ENCODE measurements around the gene ZC3H14. TPM values are rescaled to one million over a fixed set of nuclear protein-coding genes. Genes with fewer than 3 reads are reported as not detected.

ZC3H14 gene
- total RNA-seq, 1 donor, result 85.5 TPM

DNA sequence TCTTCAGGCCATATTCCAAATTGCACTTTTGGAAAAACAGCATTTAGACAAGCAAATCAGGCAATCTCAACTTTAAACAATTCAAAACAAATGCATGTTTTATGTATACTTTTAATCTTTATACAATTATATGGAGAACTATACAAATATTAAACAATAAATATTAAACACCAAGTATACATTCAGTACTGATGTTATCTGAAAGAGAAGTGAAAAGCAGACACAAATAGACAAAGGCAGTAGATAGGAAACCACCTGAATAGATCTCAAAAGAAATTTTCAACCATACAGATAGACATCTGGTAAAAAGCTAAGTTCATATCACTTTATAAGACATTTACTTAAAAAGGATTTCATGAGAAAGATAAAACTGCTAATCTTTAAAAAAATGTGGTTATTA is 65.2 kb downstream of the ZC3H14 start:
- DNase-seq (ENCODE audit: low read depth), result no peak
- no peak overlapping the region for H3K4me3 ChIP-seq (ENCODE audit: low read depth, low read length)
- TF ChIP-seq, protein P1, sequence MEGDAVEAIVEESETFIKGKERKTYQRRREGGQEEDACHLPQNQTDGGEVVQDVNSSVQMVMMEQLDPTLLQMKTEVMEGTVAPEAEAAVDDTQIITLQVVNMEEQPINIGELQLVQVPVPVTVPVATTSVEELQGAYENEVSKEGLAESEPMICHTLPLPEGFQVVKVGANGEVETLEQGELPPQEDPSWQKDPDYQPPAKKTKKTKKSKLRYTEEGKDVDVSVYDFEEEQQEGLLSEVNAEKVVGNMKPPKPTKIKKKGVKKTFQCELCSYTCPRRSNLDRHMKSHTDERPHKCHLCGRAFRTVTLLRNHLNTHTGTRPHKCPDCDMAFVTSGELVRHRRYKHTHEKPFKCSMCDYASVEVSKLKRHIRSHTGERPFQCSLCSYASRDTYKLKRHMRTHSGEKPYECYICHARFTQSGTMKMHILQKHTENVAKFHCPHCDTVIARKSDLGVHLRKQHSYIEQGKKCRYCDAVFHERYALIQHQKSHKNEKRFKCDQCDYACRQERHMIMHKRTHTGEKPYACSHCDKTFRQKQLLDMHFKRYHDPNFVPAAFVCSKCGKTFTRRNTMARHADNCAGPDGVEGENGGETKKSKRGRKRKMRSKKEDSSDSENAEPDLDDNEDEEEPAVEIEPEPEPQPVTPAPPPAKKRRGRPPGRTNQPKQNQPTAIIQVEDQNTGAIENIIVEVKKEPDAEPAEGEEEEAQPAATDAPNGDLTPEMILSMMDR (IDR thresholded peaks at IDR 0.05; ENCODE audit: insufficient read depth, low read depth, low read length), result no peak

DNA sequence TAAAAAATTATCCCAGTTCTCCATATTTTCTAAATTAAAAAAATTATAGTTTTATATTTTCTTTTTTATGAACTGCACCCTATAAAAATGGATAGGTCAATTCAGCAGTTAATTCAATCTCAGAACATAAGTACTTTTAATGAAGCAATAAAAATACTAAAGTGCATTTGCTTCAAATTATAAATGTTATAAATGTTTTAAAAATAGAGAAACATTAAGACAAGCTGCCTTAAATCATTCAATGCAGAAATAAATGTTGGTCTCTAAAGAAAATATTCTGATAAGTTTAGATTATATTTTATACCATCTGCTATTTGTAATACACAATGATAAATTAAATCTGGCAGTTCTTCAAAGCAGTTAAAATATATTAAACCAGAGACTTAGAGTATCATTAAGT is 65.6 kb downstream of the ZC3H14 start:
- TF ChIP-seq, protein P1 (IDR thresholded peaks at IDR 0.05; ENCODE audit: insufficient read depth, low read depth, low read length), result no peak
- H3K4me3 ChIP-seq (ENCODE audit: low read depth, low read length), result no peak overlapping the region
- no peak for DNase-seq (ENCODE audit: low read depth)

DNA sequence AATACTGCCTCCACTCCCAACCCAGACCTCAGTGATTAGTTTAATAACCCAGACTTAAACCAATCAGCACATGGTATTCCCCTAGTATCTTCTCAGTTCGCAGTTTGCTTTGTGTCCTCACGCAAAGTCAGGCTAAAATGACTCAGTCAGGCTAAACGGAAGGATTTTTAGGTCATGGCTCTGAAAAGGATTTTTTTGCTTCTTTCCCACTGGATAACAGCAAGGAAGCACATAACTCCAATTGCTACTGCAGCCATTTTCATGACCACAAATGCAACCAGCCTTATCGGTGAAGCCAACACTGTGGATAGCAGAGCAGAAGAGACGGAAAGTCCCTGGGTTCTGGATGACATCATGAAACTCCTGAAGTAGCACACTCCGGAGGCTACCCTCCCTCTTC is 67.7 kb downstream of the ZC3H14 start:
- DNase-seq (ENCODE audit: low read depth), result peak; percentile 70
- TF ChIP-seq, protein P1 (IDR thresholded peaks at IDR 0.05; ENCODE audit: insufficient read depth, low read depth, low read length), result no peak
- no peak overlapping the region for H3K4me3 ChIP-seq (ENCODE audit: low read depth, low read length)

DNA sequence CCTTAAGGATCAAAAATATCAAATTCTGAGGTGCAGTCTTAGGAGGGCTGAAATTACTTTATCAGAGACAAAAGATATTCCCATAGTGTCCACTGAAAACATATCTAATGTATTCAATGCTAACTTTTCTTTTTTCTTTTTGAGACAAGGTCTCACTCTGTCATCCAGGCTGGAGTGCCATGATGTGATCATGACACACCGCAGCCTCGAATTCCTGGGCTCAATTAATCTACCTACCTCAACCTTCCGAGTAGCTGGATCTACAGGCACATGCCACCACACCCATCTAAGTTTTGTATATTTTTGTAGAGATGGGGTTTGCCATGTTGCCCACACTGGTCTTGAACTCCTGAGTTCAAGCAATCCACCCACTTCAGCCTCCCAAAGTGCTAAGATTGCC is 68.3 kb downstream of the ZC3H14 start:
- DNase-seq (ENCODE audit: low read depth), result no peak
- H3K4me3 ChIP-seq (ENCODE audit: low read depth, low read length), result no peak overlapping the region
- TF ChIP-seq, protein P1 (IDR thresholded peaks at IDR 0.05; ENCODE audit: insufficient read depth, low read depth, low read length), result no peak

DNA sequence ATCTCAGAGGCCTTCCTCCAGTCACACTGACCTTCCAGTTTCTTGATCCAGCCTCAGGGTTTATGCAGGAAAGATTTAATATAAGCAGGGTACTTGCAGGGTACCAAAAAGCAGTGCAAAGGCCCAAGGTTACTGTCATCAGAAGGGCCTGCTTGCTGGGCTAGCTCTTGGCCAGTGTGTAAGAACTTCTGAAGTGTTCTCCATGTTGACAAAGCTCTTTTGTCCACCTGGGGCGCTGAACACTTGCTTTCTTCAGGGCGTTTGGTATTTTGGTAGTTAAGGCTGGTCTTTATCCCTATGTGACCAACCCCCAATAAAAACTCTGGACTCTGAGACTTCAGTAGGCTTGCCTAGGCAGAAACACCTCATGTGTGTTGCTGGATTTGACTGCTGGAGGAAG is 69.7 kb downstream of the ZC3H14 start:
- TF ChIP-seq, protein P1 (IDR thresholded peaks at IDR 0.05; ENCODE audit: insufficient read depth, low read depth, low read length), result no peak
- DNase-seq (ENCODE audit: low read depth), result no peak
- H3K4me3 ChIP-seq (ENCODE audit: low read depth, low read length), result no peak overlapping the region

DNA sequence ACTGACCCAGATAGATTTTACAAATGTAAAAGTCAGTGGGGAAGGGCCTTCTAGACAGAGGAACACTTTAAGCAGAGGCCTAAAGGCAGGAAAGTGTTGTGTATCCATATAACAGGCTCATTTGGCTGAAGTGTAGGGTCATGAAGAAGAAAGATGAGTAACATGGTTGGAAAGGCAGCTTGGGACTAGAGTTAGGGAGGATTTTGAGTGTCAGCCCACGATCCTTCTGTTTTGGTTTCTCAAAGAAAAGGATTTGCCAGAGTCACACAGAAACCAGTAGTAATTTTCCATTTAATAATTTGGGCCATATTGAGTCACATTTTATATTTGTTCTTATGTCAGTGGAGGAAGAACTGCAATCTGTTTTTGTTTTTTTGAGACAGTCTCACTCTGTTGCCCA is 76.4 kb downstream of the ZC3H14 start:
- no peak for DNase-seq (ENCODE audit: low read depth)

DNA sequence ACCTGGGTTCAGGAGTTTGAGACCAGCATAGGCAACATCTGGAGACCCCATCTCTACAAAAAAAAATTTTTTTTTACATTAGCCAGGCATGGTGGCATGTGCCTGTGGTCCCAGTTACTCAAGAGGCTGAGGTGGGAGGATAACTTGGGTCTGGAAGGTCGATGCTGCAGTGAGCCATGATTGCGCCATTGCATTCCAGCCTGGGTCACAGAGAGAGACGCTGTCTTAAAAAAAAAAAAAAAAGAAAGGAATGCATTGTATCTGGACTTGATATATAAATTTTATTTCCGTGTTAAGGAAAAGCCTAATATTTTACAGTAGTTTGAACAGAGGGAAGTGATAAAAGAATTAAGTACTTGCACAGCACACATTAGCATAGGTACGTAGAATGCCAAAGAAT is 97.2 kb downstream of the ZC3H14 start:
- DNase-seq (ENCODE audit: low read depth), result peak; percentile 45
- H3K4me3 ChIP-seq (ENCODE audit: low read depth, low read length), result no peak overlapping the region
- TF ChIP-seq, protein P1 (IDR thresholded peaks at IDR 0.05; ENCODE audit: insufficient read depth, low read depth, low read length), result no peak

More for the DNA sequence above, 76.4 kb downstream of the ZC3H14 start:
- H3K4me3 ChIP-seq (ENCODE audit: low read depth, low read length), result no peak overlapping the region
- TF ChIP-seq, protein P1 (IDR thresholded peaks at IDR 0.05; ENCODE audit: insufficient read depth, low read depth, low read length), result no peak

Measured in fibroblast of villous mesenchyme (primary cell).